Activated CD4-positive, alpha-beta T cell treated with anti-CD3 and anti-CD28 coated beads, Interleukin-2, amount 50 U/mL, for 16 hours (primary cell): ENCODE data around the gene RGS12.
"Not testable (repeated sequence)": the region's sequence is repeated elsewhere in the genome, so short reads cannot be mapped to it uniquely, and the experiment has no call there.

Experiments used
- DNase-seq: peaks from one replicate; pipeline ENCODE4 v3.0.0-alpha.2; 2020

Gene RGS12

DNA sequence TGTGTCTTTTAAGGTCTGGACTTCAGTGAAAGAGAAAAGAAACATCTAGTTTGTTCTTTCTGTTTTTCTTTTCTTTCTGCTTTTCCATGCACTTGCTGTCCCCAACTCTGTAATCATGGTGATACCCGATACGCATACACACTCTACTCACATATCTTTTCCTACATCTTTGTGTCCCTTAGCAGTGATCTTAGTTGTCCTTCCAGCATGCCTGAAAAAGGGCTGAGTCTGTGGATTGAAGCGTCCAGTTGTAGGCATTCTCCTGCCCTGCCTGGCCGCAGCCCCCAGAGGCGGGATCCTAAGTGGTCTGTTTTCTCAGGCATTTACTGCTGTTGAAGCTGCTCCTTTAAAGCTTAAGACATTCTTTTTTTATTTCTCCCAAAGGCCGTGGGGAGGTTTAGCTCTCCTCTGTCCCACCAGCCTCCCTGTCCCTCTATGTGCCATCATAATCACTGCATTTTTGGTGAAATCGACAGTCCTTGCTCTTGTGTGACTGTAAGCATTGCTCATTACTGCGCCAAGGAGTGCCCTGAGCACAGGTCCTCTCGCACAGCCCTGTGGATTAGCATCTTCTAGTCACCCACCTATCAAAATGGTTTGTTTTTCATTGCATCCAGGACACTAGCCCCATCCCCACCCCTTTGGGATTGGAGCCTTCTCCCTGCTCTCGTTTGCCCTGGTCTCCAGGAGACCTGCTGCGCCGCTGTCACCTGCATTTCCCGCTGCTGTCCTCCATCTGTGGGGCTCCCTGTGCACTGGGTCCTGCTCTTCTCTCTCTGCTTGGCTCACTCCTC is 4.4 kb downstream of the RGS12 start:
- DNase-seq: no peak

DNA sequence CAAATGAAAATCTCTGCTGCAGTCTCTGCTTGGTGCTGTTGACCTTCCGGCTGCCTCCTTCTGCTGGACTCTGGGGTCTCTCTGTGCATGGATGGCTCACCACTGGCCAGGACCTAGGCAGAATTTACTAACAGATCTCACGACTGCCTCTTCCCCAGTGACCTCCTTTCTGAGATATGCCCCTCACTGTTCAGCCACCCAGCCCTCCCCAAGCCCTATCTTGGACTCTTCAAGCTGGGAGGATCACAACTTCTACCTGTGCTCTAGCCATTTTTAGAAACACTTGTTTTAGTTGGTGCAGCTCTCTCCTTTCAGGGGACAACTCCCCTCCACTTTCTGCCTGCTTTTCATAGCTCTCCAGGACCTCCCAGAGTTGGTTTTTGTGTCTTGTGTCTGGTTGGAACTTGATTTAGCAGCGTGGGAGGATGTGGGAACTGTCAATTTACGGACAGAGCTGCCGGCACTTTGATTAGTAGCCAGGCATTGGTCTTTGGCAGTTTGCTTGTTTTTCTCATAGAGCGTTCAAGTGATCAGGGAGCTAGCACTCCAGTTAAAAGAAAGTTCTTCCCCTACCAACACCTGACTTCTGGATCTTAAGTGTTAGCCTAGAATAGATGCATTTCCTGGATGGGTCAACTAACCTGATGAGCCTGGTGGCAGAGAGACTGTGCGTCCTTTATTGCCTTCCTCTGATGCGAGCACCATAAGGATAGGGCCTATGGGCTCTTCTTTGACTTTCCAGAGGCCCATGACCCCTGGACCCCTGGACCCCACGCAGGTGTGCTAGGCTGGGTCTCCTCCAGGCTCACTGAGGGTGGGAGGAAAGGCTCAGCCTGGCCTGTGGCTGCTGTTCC is 6.5 kb downstream of the RGS12 start:
- no peak for DNase-seq

GRCh38 chr4:3299976-3300671 is 7.3 kb downstream of the RGS12 start:
- no peak for DNase-seq

GRCh38 chr4:3300882-3301281 is 8.1 kb downstream of the RGS12 start:
- not testable (repeated sequence) for DNase-seq

DNA sequence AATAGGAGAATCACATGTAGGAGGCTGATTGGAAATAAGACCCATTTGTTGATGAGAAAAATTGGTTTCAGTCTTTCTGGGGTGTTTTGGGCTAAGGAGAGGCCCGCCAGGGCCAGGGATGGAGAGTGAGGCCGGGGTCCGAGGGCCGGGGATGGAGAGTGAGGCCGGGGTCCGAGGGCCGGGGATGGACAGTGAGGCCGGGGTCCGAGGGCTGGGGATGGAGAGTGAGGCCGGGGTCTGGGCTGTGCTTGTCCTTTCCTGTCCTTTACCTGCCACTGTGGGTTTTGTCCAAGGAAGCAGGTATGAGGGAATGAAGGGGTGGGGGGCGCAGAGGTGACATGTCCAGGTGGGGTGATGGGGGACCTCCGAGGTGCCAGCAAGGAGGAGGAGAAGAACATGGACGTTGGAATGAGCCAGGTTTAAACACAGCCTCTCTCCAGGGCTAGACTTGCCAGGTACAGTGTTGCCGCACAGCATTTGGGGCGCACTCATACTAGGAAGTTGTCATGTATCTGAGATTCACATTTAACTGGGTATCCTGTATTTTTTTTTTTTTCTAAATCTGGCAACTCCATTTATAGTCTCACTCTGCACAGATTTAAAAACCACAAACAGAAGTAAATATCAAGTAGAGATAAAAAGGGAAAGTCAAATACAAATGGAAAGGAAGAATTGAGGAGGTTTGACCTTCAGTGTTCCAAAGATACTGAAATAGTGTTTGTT is 8.8 kb downstream of the RGS12 start:
- no peak for DNase-seq

GRCh38 chr4:3302173-3302785 is 9.5 kb downstream of the RGS12 start:
- DNase-seq: peak; percentile 52

DNA sequence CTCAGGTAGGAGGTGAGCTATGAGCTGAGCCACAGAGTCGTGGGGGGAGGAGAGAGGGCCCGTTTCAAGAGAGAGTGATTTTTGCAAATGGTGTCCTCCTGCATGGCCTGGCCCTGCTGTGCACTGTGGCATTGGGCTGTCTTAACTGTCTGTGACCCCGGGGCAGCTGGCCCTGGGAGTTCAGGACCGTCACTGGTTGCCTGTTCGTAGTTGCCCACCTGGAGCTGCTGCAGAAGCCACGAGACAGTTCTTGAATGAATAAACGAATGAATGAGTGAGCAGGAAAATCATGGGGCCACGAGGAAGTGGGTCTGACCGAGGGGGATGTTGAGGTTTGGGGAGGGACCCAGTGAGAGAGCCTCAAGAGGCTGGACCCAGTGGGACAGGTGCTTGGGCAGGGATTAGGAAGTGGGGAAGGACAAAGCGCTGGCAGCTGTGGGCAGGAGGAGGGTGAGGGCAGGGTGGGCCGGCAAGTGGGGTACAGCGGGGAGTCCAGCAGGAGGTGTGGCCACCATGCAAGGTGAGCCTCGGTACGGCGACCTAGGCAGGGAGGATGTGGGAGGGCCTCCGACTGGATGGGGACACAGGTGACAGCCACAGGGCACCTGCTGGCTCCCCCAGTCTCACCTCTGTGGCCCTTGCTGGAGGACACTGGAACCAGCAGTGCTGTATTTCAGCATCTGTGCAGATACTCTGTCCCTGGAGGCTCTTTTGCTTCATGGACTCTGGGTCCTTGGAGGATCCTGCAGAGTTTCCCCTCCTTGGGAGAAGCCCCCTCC is 10.2 kb downstream of the RGS12 start:
- peak; percentile 22 for DNase-seq

- DNase-seq: no peak
Observed at GRCh38 chr4:3303565-3303824, 10.7 kb downstream of the RGS12 start.

GRCh38 chr4:3303923-3304710 is 11.3 kb downstream of the RGS12 start:
- no peak for DNase-seq

DNA sequence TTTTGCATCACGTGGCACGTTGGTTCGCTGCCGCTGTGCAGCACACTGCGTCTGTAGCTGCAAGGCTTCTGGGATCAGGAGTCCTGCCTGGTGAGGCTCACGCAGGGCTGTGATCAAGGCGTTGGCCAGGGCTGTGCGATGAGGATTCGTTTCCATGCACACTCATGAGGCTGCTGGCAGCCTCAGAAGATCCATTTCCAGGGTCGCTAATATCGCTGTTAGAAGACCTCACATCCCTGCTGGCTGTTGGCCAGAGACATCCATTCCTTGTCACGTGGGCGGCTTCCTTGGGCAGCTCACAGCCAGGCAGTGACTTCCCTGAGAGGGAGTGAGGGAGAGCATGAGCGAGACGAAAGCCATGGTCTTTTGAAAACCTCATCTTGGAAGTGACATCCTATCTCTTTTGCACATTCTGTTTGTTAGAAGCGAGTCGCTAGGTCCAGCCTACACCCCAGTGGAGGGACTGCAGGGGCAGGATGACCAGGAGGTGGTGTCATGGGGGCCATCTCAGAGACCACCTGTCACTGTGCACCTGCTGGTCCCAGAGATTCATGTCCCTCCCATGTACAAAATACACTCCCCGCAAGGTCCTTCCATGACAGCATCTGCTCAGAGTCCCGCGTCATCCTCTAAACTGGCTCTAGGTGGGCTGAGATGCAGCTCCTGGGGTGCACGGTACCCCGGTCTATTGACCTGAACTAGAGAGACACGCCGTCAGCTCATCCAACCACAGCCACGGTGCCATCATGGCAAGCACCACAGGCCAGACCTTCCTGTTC is 12.2 kb downstream of the RGS12 start:
- no peak for DNase-seq

DNA sequence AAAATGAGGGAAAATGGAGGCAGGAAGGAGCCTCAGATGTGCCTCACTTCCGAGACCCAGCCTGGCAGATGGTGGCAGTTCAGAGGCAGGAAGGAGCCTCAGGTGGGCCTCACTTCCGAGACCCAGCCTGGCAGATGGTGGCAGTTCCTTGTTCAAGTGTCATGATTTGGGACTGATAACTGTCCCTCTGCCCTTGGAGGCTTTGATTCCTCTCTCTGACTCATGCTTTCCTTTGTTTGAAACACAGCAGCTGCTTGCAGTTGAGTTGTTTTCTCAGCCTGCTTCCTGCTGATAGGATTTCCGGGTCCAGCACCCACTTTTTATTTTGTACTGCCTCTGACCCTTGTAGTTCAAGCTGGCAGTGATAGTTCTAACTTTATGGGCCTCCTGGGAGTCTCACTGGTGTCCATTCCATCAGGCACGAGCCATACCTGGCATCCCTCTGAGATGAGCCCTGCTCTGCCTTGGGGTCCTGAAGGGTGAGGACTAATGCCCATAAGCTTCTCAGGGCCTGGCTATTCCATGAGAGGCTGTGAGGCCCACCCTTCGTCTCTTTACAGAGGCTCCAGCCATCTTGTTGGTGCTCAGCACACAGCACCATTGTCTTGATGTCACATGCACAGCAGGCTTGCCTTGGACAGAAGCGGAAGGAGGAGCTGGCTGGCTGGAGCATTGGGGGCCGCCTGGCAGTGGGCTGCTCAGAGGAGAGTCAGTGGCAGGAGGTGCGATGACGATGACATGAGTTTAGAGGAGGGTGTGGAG is 13.0 kb downstream of the RGS12 start:
- DNase-seq: peak; percentile 30

- DNase-seq: no peak
Observed at GRCh38 chr4:3306450-3306849, 13.6 kb downstream of the RGS12 start.

DNA sequence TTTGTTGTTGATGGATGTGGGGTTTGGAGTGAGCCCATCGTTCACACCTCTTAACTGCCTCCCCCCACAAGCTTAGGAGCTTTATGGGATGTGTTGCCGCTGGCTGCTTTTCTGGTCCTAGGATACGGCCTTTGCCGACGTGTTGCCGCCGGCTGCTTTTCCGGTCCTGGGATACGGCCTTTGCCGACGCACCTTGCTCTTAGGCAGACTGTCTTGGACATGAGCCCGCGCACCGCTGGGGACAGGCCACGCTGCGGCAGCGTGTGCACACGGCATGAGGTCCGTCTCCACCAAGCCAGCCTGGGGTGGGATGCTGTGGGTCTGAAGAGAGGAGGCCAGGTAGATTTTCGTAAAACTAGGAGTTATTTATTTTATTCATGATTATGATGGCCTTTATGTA is 14.2 kb downstream of the RGS12 start:
- no peak for DNase-seq

DNA sequence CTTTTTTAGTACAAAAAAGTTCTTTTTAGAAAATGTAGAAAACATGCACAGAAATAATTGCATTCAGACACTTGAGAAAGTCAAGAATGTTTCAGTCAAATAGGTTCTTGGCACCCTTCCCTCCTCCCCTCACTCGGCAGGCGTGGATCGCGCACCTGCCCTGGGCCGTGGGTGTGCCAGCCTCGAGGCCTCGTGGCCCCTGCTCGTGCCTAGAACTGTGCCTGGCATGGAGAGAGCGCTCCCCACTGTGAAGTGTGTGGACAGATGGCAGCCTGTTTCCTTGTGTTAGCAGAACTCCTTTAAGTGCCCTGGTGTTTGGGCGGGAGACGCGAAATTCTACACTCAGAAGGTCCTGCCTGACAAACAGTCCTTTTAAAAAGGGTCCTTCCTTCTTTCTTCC is 14.7 kb downstream of the RGS12 start:
- DNase-seq: no peak

GRCh38 chr4:3307891-3308575 is 15.2 kb downstream of the RGS12 start:
- DNase-seq: no peak

GRCh38 chr4:3308691-3309090 is 15.9 kb downstream of the RGS12 start:
- no peak for DNase-seq

- DNase-seq: no peak
Observed at GRCh38 chr4:3310301-3311094, 17.7 kb downstream of the RGS12 start.

- DNase-seq: no peak
Observed at GRCh38 chr4:3311095-3311372, 18.2 kb downstream of the RGS12 start.
